Endodermal cell (in vitro differentiated cells): ENCODE data around the gene SCYGR3. TPM values are rescaled to one million over a fixed set of nuclear protein-coding genes. Genes with fewer than 3 reads are reported as not detected.

Source experiments
- DNase-seq: peaks from one replicate; pipeline ENCODE4 v3.0.0-alpha.2; 2017
- H3K27ac ChIP-seq: 2 replicates; pipeline ENCODE4 v1.5.1; 2013; ENCODE audit warnings: mild to moderate bottlenecking, low read depth, low read length, moderate library complexity
- H3K27me3 ChIP-seq: 2 replicates; pipeline ENCODE4 v1.6.1; 2013; ENCODE audit warnings: mild to moderate bottlenecking, low read length, moderate library complexity; ENCODE audit not compliant: insufficient read depth, control insufficient read depth, poor library complexity, severe bottlenecking
- H3K36me3 ChIP-seq: 2 replicates; pipeline ENCODE4 v1.7.0; 2013; ENCODE audit warnings: mild to moderate bottlenecking, low read length, moderate library complexity; ENCODE audit not compliant: control insufficient read depth, insufficient read depth
- H3K4me1 ChIP-seq: one replicate; pipeline ENCODE4 v1.7.0; 2013; ENCODE audit warnings: low read length; ENCODE audit not compliant: control insufficient read depth, insufficient read depth
- H3K4me3 ChIP-seq: 2 replicates; pipeline ENCODE4 v1.5.1; 2013; ENCODE audit warnings: mild to moderate bottlenecking, low read length, moderate library complexity
- H3K9ac ChIP-seq: 2 replicates; pipeline ENCODE4 v1.6.1; 2013; ENCODE audit warnings: mild to moderate bottlenecking, low read length, moderate library complexity; ENCODE audit not compliant: poor library complexity, severe bottlenecking; ENCODE audit errors: extremely low read depth
- H3K9me3 ChIP-seq: 2 replicates; pipeline ENCODE4 v1.6.1; 2013; ENCODE audit warnings: mild to moderate bottlenecking, low read length, moderate library complexity; ENCODE audit not compliant: control insufficient read depth
- H3K27ac Mint-ChIP-seq: 2 replicates; pipeline ENCODE4 v1.8.0; 2020; ENCODE audit warnings: mixed read lengths
- H3K27me3 Mint-ChIP-seq: 2 replicates; pipeline ENCODE4 v1.8.0; 2021; ENCODE audit warnings: mild to moderate bottlenecking, mixed read lengths; ENCODE audit not compliant: insufficient read depth
- H3K36me3 Mint-ChIP-seq: 2 replicates; pipeline ENCODE4 v1.8.0; 2020; ENCODE audit warnings: low read depth, mixed read lengths
- H3K4me1 Mint-ChIP-seq: 2 replicates; pipeline ENCODE4 v1.8.0; 2020; ENCODE audit warnings: mixed read lengths
- H3K4me3 Mint-ChIP-seq: 2 replicates; pipeline ENCODE4 v1.8.0; 2020; ENCODE audit warnings: mild to moderate bottlenecking, moderate library complexity, mixed read lengths
- H3K9me3 Mint-ChIP-seq: 2 replicates; pipeline ENCODE4 v1.8.0; 2020; ENCODE audit warnings: mild to moderate bottlenecking, mixed read lengths
- WGBS, 2 experiments: methylation state at CpG; one replicate each; pipeline versions ENCODE4 v1.1.5 to v1.1.7; 2013; ENCODE audit warnings: missing lambda C conversion rate in 2 of 2, mixed read lengths in 1 of 2; ENCODE audit not compliant: insufficient coverage in 1 of 2, insufficient read length in 1 of 2; 5-methylcytosine and 5-hydroxymethylcytosine counted together
- total RNA-seq, 2 donors: library from RNA; stranded (reverse); fragmentation: NEBNext Ultra II Directional in 1 of 2; extraction: Animal tissue kit (Norgen Biotek cat#: 25700) in 1 of 2; gene quantifications; 2 replicates in 1 of 2; 3 replicates in 1 of 2; pipeline ENCODE4 v1.2.1, GENCODE V29; 2021
- TF ChIP-seq, protein P1 (sequence below): fragments of 200-600 bp; sonication (generic); conservative IDR thresholded peaks from 2 replicates; pipeline ENCODE4 v1.5.0; 2021; ENCODE audit warnings: antibody characterized with exemption, mild to moderate bottlenecking

SCYGR3 gene
- total RNA-seq, 2 donors from 2014 or later, result not detected

DNA sequence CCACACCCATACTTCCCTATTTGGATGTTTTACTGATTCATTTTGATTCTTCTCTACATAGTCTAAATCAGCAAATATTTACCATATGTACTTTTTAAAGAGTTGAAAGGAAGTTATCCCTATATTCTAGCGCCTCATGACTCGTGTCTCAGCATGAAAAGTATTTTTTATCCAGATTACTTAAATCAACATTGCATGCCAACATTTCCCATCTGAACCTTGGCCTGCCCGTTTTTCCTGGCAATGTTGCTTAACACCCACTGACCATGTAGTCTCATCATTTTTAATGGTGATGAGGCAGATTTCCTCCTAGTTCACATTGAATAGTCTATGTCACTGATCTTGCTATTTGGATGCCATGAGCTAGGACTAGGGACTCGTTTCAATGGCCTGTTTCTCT is 38.8 kb upstream of the SCYGR3 start:
- no peaks in the 10 kb centered on the region for H3K9me3 ChIP-seq
- Mint-ChIP-seq H3K4me1 (no peaks in the 10 kb centered on the region), H3K27ac (no peak overlapping the region), H3K27me3 (no peaks in the 10 kb centered on the region), H3K36me3 (no peaks in the 10 kb centered on the region), H3K9me3 (no peaks in the 10 kb centered on the region), H3K4me3 (no peak overlapping the region)
- no peaks in the 10 kb centered on the region for H3K36me3 ChIP-seq
- no peaks in the 10 kb centered on the region for H3K27me3 ChIP-seq
- H3K9ac ChIP-seq, result no peak overlapping the region
- TF ChIP-seq, protein P1, sequence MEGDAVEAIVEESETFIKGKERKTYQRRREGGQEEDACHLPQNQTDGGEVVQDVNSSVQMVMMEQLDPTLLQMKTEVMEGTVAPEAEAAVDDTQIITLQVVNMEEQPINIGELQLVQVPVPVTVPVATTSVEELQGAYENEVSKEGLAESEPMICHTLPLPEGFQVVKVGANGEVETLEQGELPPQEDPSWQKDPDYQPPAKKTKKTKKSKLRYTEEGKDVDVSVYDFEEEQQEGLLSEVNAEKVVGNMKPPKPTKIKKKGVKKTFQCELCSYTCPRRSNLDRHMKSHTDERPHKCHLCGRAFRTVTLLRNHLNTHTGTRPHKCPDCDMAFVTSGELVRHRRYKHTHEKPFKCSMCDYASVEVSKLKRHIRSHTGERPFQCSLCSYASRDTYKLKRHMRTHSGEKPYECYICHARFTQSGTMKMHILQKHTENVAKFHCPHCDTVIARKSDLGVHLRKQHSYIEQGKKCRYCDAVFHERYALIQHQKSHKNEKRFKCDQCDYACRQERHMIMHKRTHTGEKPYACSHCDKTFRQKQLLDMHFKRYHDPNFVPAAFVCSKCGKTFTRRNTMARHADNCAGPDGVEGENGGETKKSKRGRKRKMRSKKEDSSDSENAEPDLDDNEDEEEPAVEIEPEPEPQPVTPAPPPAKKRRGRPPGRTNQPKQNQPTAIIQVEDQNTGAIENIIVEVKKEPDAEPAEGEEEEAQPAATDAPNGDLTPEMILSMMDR, result no peak
- 79 to 100% methylated on average over 1 to 4 of the region's 4 CpGs for WGBS, 2 experiments
- DNase-seq, result no peak
- H3K4me3 ChIP-seq, result no peak overlapping the region
- H3K27ac ChIP-seq, result no peak overlapping the region
- H3K4me1 ChIP-seq, result no peaks in the 10 kb centered on the region

DNA sequence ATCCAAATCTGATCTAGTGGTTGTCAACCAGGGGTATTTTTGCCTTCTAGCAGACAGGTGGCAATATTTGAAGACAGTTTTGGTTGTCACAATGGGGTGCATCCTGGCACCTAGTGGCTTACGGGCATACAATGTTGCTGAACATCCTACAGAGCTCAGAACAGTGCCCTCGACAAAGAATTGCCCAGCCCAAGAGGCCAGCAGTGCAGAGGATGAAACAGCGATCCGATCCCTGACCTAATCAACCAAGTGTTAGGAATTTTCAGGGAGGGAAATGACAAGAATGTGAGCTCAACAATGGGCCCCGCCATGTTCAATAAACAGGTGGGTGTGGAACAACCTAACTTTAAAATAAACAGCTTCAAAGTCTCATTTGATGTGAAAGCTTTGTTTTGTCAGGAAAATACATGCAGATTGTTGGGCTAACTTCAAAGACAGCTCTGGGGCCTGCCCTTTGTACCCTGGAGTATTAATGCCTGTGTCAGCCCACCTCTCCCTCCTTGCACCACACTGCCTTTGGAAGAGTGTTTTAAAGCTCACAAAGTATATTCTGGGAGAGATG is 29.4 kb upstream of the SCYGR3 start:
- no peaks in the 10 kb centered on the region for H3K9me3 Mint-ChIP-seq
- no peaks in the 10 kb centered on the region for H3K27me3 Mint-ChIP-seq
- DNase-seq, result peak; percentile 55
- no peak overlapping the region for H3K4me3 Mint-ChIP-seq
- Histone ChIP-seq H3K27ac (no peak overlapping the region), H3K4me1 (peaks cover 3% of the 10 kb centered on the region), H3K27me3 (no peaks in the 10 kb centered on the region), H3K9ac (no peak overlapping the region), H3K4me3 (no peak overlapping the region), H3K9me3 (no peaks in the 10 kb centered on the region), H3K36me3 (no peaks in the 10 kb centered on the region)
- peak overlapping the region; percentile 55 for H3K27ac Mint-ChIP-seq
- 78% methylated on average over 4 to 5 of the region's 5 CpGs for WGBS, 2 experiments
- no peaks in the 10 kb centered on the region for H3K36me3 Mint-ChIP-seq
- TF ChIP-seq, protein P1, result peak; percentile 16
- H3K4me1 Mint-ChIP-seq, result peaks cover 12% of the 10 kb centered on the region

DNA sequence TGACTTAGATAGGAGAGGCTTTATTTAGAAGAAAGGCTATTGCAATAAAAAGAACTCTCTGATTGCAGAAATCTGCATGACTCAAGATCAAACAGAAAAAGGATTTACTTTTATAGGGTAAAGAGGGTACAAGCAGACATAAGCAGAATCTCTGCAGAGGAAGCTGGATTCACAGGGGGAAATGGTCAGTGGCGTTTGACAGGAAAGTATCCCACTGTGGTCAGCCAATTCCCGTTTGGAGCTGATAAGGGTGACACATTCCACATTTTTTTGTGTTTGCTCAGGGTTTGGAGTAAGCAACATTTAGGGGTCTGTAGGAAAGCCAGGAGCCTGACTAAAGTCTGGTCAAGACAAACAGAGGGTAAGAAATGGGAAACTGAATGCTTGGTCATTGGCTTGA is 28.0 kb upstream of the SCYGR3 start:
- 53% methylated on average over 2 of the region's 2 CpGs; no CpG with 5 or more reads in 1 of the 2 experiments for WGBS, 2 experiments
- Histone ChIP-seq H3K36me3 (no peaks in the 10 kb centered on the region), H3K27me3 (no peaks in the 10 kb centered on the region), H3K9ac (no peak overlapping the region), H3K27ac (no peak overlapping the region), H3K4me1 (peaks cover 3% of the 10 kb centered on the region), H3K9me3 (no peaks in the 10 kb centered on the region), H3K4me3 (no peak overlapping the region)
- Mint-ChIP-seq H3K4me1 (peaks cover 12% of the 10 kb centered on the region), H3K36me3 (no peaks in the 10 kb centered on the region), H3K9me3 (no peaks in the 10 kb centered on the region), H3K27ac (peak overlapping the region; percentile 8), H3K4me3 (no peak overlapping the region), H3K27me3 (no peaks in the 10 kb centered on the region)
- DNase-seq, result no peak
- TF ChIP-seq, protein P1, result no peak
